Endothelial cell of umbilical vein (primary cell): ENCODE data around the gene PRKAR1B. TPM values are rescaled to one million over a fixed set of nuclear protein-coding genes. Genes with fewer than 3 reads are reported as not detected.

Source experiments
- BruUV-seq: library from RNA; stranded (reverse); fragments of 400-500 nt; replicated peaks from 2 replicates; lab custom pipeline; 2021; lab: Mats Ljungman, UMichigan
- CTCF ChIA-PET: fragments of 300-600, 350-600 bp; sonication (Branson Sonifier 250); formaldehyde crosslinking; loops from one replicate; lab custom pipeline; 2021; ENCODE audit warnings: antibody characterized with exemption, inconsistent platforms; lab: Charles Lee
- POLR2A ChIA-PET: fragments of 300-600, 350-600 bp; sonication (Branson Sonifier 250); formaldehyde crosslinking; loops from one replicate; lab custom pipeline; 2021; ENCODE audit warnings: antibody characterized with exemption, inconsistent platforms; lab: Charles Lee
- DNase-seq: peaks from one replicate; pipeline ENCODE4 v3.0.0-alpha.2; 2011; ENCODE audit warnings: low read depth, low spot score
- FAIRE-seq: peaks from 2 replicates; lab custom pipeline; 2011; peaks lifted over from hg19 to GRCh38; lab: Jason Lieb, UNC
- H2AFZ ChIP-seq: 2 replicates; pipeline ENCODE4 v1.6.0; 2012; ENCODE audit warnings: low read depth, low read length, control low read depth, inconsistent platforms
- H3K27ac ChIP-seq: 2 replicates; pipeline ENCODE4 v1.5.1; 2011; ENCODE audit warnings: low read depth, mild to moderate bottlenecking, control low read depth, low read length, moderate library complexity; ENCODE audit not compliant: insufficient read depth
- H3K27me3 ChIP-seq, 2 experiments: 2 replicates each; pipeline versions ENCODE4 v1.6.0 to v1.6.1; 2011; ENCODE audit warnings: low read length in 2 of 2, mixed read lengths in 1 of 2; ENCODE audit not compliant: control insufficient read depth in 2 of 2, insufficient read depth in 2 of 2
- H3K36me3 ChIP-seq, 2 experiments: 2 replicates in 1 of 2; 3 replicates in 1 of 2; pipeline ENCODE4 v1.5.1; 2011; ENCODE audit warnings: low read length in 2 of 2, mild to moderate bottlenecking in 1 of 2, moderate library complexity in 1 of 2; ENCODE audit not compliant: control insufficient read depth in 2 of 2, insufficient read depth in 2 of 2; ENCODE audit errors: extremely low read depth in 1 of 2
- H3K4me1 ChIP-seq: 3 replicates; pipeline ENCODE4 v1.5.1; 2011; ENCODE audit warnings: mild to moderate bottlenecking, low read length; ENCODE audit not compliant: control insufficient read depth, insufficient read depth; ENCODE audit errors: extremely low read depth
- H3K4me2 ChIP-seq: 2 replicates; pipeline ENCODE4 v1.6.1; 2011; ENCODE audit warnings: low read length, control low read depth, mixed read lengths; ENCODE audit not compliant: insufficient read depth
- H3K4me3 ChIP-seq, 3 experiments: fragments of 200-600 bp in 1 of 3; sonication (generic), shearing (Covaris generic) in 1 of 3; replicated peaks in 1 of 3; 2 replicates each; pipeline ENCODE4 v1.5.1; 2011 to 2016; ENCODE audit warnings: control low read depth in 3 of 3, low read length in 3 of 3, mild to moderate bottlenecking in 2 of 3, inconsistent platforms in 1 of 3, low read depth in 1 of 3, moderate library complexity in 1 of 3; ENCODE audit not compliant: insufficient read depth in 1 of 3
- H3K79me2 ChIP-seq: 2 replicates; pipeline ENCODE4 v1.6.0; 2012; ENCODE audit warnings: low read length, inconsistent platforms; ENCODE audit not compliant: control insufficient read depth, insufficient read depth
- H3K9ac ChIP-seq: replicated peaks from 2 replicates; pipeline ENCODE3; 2011; ENCODE audit warnings: low read length, control low read depth; ENCODE audit not compliant: insufficient read depth; ENCODE audit errors: extremely low read depth
- H3K9me1 ChIP-seq: replicated peaks from 3 replicates; pipeline ENCODE4 v1.6.0; 2011; ENCODE audit warnings: mild to moderate bottlenecking, low read length; ENCODE audit not compliant: control insufficient read depth, insufficient read depth; ENCODE audit errors: extremely low read depth
- H3K9me3 ChIP-seq: replicated peaks from 2 replicates; pipeline ENCODE4 v1.5.1; 2012; ENCODE audit warnings: low read length, inconsistent platforms; ENCODE audit not compliant: control insufficient read depth, insufficient read depth
- H4K20me1 ChIP-seq: replicated peaks from 2 replicates; pipeline ENCODE3; 2011; ENCODE audit warnings: mild to moderate bottlenecking, low read length; ENCODE audit not compliant: control insufficient read depth, insufficient read depth; ENCODE audit errors: extremely low read depth
- EZH2 ChIP-seq: IDR thresholded peaks from 2 replicates; pipeline ENCODE4 v1.6.1; 2012; ENCODE audit warnings: borderline replicate concordance, low read depth, mild to moderate bottlenecking, moderate library complexity, low read length, inconsistent platforms; ENCODE audit not compliant: severe bottlenecking
- FOS ChIP-seq: IDR thresholded peaks from 2 replicates; pipeline ENCODE4 v1.6.1; 2011; ENCODE audit warnings: mild to moderate bottlenecking, low read length, moderate library complexity, borderline replicate concordance; ENCODE audit not compliant: insufficient read depth
- GATA2 ChIP-seq: IDR thresholded peaks from 2 replicates; pipeline ENCODE4 v1.7.0; 2011; ENCODE audit warnings: low read depth, mild to moderate bottlenecking, moderate library complexity, mixed read lengths, low read length; ENCODE audit not compliant: insufficient read length, insufficient read depth
- JUN ChIP-seq: IDR thresholded peaks from 2 replicates; pipeline ENCODE4 v1.6.1; 2011; ENCODE audit warnings: borderline replicate concordance, low read depth; ENCODE audit not compliant: insufficient read length, insufficient read depth
- MYC ChIP-seq: IDR thresholded peaks from one replicate; pipeline ENCODE4 v1.6.1; 2011; ENCODE audit warnings: mild to moderate bottlenecking, low read depth, low read length
- POLR2A ChIP-seq: IDR thresholded peaks from 2 replicates; pipeline ENCODE4 v1.6.1; 2012; ENCODE audit warnings: low read depth, mild to moderate bottlenecking, control low read depth, low read length
- POLR2AphosphoS5 ChIP-seq: IDR thresholded peaks from 2 replicates; pipeline ENCODE4 v1.6.1; 2012; ENCODE audit warnings: low read depth, mild to moderate bottlenecking, control low read depth, low read length, moderate library complexity; ENCODE audit not compliant: insufficient read depth
- dilution Hi-C: fragments of 300-500 bp; cut with MboI; formaldehyde crosslinking; loops from one replicate; pipeline ENCODE4 v1.15.0; 2019; ENCODE audit warnings: low sequenced_read_pairs; ENCODE audit not compliant: extremely low pct_ligation_motif_present
- intact Hi-C: fragments of 100-400 bp; cut with micrococcal nuclease; formaldehyde crosslinking; loops from one replicate; pipeline ENCODE4 v1.10.0; 2022
- polyA plus RNA-seq, 4 experiments: library from polyadenylated mRNA; depleted of rRNA in 3 of 4; stranded (reverse) in 3 of 4; unstranded in 1 of 4; fragments of >200 nt; gene quantifications; 2 replicates each; pipeline versions ENCODE4 v1.2.1 to v1.2.3, GENCODE V29; 2011 to 2012; ENCODE audit warnings: missing spikeins in 1 of 4
- total RNA-seq: library from RNA; stranded (reverse); gene quantifications from 2 replicates; pipeline ENCODE4 v1.2.3, GENCODE V29; 2021
- TF ChIP-seq, protein P1 (sequence below): IDR thresholded peaks from 2 replicates; pipeline ENCODE4 v1.6.1; 2011; ENCODE audit not compliant: insufficient read depth, insufficient read length
- TF ChIP-seq, protein P2 (sequence below), 2 donors: IDR thresholded peaks; 1 replicate in 1 of 2; 2 replicates in 1 of 2; pipeline ENCODE4 v1.5.1; 2011; ENCODE audit warnings: low read length in 2 of 2, mild to moderate bottlenecking in 2 of 2, moderate library complexity in 2 of 2, control low read depth in 1 of 2, inconsistent platforms in 1 of 2, low read depth in 1 of 2; ENCODE audit not compliant: insufficient read depth in 1 of 2; ENCODE audit errors: extremely low read depth in 1 of 2

Gene PRKAR1B
- total and polyA plus RNA-seq, 2 donors (not counting 3 experiments of a cell fraction or from before 2014, with no cell fraction given): 15.4 to 29.2 TPM

DNA sequence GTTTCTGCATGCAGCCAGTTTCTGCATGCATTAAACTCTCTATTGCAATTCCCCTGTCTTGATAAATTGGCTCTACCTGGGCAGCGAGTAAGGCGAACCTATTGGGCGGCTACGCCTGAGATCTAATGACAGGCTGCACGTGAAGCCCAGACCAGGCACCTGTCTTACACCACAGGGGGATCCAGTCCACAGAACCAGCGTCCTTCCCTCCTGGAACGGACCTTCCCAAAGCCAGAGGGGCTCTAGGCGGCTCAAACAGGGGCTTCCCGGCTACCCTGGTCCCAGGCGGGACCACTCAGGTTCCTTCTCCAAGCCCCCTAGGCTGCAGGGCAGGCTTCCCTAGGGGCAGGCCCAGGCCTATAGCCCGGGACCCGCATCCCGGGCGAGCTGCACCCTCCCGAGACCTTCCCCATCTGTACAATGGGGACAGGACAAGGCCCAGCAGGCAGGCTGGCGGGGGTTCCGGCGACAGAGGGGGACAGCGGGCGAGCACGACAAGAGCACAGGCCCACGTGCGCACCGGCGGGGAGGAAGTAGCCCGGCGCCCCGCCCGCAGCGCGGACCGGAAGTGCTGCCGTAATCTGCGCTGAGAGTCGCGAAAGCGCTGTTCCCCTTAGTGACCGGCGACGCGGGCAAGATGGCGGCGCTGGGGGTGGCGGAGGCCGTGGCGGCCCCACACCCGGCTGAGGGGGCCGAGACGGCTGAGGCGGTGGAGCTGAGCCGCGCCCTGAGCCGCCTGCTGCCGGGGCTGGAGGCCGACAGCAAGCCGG is 812 bp downstream of the PRKAR1B start, which contains the start of gene DNAAF5:
Gene DNAAF5, plus strand, starts transcription at position 616 of the 770 bp plus-strand sequence. Its CDS starts 22 bp downstream, at position 638.
- peak within 1 kb of the TSS; percentile 19 for H3K27ac ChIP-seq
- peak within 1 kb of the TSS; percentile 21 for H2AFZ ChIP-seq
- DNase-seq: peak; percentile 79
- peak; percentile 88 for FAIRE-seq
- peak within 1 kb of the TSS; percentile 44 for H3K9ac ChIP-seq
- H4K20me1 ChIP-seq: no peaks in the 10 kb centered on the region
- peak within 1 kb of the TSS; percentile 38 to 57 (median 42) for H3K4me3 ChIP-seq
- intact Hi-C loops (loop anchor here (2.0 to 5.0 kb wide), 2 partner anchors 121 to 209 kb away; partner anchors contain the start of gene PDGFA), dilution Hi-C loops (no loop called here)
- peaks cover 0 to 9% of the 10 kb centered on the region in 2 experiments for H3K36me3 ChIP-seq
- ChIA-PET POLR2A (interaction anchor here (0.7 kb wide), 1 partner anchor 122 kb away, joined by 4 read pairs; no protein-coding TSS in a partner anchor), CTCF (interaction anchor here (1.6 kb wide), 1 partner anchor 206 kb away, joined by 4 read pairs; no protein-coding TSS in a partner anchor)
- H3K9me3 ChIP-seq: no peaks in the 10 kb centered on the region
- peaks cover 27% of the 10 kb centered on the region for H3K79me2 ChIP-seq
- no peaks in the 10 kb centered on the region for H3K27me3 ChIP-seq
- BruUV-seq: TSS peak; percentile 88
- no peaks in the 10 kb centered on the region for H3K9me1 ChIP-seq
- peak within 1 kb of the TSS; percentile 52 for H3K4me2 ChIP-seq
- TF ChIP-seq, protein P1, sequence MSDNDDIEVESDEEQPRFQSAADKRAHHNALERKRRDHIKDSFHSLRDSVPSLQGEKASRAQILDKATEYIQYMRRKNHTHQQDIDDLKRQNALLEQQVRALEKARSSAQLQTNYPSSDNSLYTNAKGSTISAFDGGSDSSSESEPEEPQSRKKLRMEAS: peak; percentile 91
- TF ChIP-seq EZH2 (no peak), GATA2 (no peak), MYC (peak; percentile 98), FOS (no peak), POLR2A (peak; percentile 53), JUN (no peak), POLR2AphosphoS5 (peak; percentile 89)
- TF ChIP-seq, protein P2, sequence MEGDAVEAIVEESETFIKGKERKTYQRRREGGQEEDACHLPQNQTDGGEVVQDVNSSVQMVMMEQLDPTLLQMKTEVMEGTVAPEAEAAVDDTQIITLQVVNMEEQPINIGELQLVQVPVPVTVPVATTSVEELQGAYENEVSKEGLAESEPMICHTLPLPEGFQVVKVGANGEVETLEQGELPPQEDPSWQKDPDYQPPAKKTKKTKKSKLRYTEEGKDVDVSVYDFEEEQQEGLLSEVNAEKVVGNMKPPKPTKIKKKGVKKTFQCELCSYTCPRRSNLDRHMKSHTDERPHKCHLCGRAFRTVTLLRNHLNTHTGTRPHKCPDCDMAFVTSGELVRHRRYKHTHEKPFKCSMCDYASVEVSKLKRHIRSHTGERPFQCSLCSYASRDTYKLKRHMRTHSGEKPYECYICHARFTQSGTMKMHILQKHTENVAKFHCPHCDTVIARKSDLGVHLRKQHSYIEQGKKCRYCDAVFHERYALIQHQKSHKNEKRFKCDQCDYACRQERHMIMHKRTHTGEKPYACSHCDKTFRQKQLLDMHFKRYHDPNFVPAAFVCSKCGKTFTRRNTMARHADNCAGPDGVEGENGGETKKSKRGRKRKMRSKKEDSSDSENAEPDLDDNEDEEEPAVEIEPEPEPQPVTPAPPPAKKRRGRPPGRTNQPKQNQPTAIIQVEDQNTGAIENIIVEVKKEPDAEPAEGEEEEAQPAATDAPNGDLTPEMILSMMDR (IDR thresholded peaks at IDR 0.05; ENCODE audit: extremely low read depth in 1 of 2, insufficient read depth in 1 of 2, low read depth in 1 of 2, low read length in 2 of 2): no peak
- peaks cover 15% of the 10 kb centered on the region for H3K4me1 ChIP-seq
